Brain pericyte (primary cell): ENCODE measurements around the gene ADAMTSL5.
"Not testable (repeated sequence)": the region's sequence is repeated elsewhere in the genome, so short reads cannot be mapped to it uniquely, and the experiment has no call there.

Experiments
- DNase-seq: peaks from one replicate; pipeline ENCODE4 v3.0.0-alpha.2; 2012; ENCODE audit warnings: low read depth, low spot score

The ADAMTSL5 gene, protein sequence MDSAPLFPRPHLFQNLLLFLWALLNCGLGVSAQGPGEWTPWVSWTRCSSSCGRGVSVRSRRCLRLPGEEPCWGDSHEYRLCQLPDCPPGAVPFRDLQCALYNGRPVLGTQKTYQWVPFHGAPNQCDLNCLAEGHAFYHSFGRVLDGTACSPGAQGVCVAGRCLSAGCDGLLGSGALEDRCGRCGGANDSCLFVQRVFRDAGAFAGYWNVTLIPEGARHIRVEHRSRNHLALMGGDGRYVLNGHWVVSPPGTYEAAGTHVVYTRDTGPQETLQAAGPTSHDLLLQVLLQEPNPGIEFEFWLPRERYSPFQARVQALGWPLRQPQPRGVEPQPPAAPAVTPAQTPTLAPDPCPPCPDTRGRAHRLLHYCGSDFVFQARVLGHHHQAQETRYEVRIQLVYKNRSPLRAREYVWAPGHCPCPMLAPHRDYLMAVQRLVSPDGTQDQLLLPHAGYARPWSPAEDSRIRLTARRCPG

DNA sequence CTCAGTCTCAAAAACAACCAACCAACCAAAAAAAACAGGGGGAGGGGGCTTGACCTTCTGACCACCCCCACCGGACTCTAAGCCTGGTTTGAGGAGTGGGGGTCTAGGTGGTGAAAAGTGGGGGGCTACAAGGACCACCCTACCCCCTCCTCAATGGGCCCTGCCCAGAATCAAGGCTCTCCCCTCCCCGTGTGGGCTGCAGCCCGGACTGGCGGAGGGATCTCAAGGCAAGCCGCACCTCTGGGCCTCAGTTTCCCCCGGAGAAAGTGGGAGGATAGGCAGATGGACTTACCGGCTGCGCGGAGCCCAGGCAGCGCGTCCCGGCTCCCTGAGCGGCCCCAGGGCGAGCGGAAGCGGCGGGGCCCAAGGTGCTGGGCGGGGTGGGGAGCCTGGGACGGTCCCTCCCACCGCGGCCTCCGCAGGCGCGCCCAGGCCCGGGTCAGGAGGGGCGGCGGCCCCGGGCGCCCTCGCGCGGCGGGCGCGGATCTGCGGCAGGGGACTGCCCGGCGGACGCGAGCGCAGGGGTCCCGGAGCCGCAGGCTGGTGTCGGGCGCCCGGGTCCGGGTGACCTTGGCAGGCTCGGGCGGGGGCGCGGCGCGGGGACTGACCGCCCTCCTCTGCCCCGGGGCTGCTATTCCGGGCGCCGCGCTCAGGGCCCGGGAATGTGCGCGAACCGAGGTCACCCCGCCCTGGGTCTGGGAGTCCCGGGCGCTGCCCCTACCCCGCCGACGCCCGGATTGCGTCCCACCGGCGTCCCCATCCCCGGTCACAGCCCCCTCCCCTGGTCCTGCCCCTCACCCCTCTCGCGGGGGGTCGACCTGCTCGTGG lies at the start of gene ADAMTSL5:
Gene ADAMTSL5, minus strand, starts transcription at position 349 of the 828 bp plus-strand sequence. CDS start 2,076 bp downstream, outside the sequence.
- no peak for DNase-seq

DNA sequence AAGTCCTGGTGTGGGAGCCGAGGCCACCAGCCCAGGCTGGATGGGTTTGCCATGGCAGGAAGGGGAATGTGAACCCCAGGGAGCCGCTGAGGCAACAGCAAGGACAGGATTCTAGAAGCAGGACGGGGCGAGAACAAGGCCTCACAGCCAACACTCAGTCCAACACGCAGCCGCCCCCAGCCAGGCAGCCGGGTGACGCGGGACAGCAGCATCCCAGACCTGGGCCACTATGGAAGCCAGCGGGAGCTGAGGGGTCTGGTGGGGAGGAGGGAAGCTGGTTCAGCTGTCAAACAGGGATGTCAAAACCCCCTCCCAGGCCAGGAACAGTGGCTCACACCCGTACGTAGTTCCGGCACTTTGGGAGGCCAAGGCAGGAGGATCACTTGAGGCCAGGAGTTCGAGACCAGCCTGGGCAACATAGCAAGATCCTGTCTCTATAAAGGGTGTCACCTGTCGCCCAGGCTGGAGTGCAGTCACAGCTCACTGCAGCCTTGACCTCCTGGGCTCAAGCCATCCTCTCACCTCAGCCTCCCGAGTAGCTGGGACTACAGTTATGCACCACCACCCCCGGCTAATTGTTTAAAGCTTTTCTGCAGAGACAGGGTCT lies 48.5 kb upstream of the ADAMTSL5 start:
- DNase-seq, result no peak

DNA sequence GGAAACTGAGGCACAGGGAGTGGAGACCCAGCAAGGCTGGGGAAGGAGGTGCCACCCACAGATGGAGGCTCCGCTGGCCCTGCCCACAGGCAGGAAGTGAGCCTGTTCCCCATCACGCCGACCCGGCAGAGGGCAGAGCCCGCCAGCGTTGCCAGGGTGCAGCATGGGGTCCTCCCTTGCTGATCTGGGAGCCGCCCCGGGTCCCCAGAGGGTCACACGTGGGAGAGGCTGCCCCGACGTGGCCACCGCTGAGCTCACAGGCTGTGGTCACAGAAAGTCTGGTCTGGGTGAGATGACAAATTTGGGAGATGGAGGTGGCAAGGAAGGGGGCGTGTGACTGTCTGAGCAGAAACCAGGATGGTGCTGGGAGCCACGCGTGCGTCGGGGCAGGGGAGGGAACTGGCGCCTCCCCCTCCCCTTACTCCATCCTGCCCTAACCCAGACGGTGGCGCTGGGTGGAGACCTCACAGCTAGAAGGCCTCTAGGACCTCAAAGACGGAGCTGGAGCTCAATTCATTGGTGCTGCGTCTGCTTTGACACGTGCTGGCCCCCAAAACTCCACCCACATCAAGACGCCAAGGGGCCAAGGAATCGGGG lies 47.6 kb upstream of the ADAMTSL5 start:
- DNase-seq, result no peak

DNA sequence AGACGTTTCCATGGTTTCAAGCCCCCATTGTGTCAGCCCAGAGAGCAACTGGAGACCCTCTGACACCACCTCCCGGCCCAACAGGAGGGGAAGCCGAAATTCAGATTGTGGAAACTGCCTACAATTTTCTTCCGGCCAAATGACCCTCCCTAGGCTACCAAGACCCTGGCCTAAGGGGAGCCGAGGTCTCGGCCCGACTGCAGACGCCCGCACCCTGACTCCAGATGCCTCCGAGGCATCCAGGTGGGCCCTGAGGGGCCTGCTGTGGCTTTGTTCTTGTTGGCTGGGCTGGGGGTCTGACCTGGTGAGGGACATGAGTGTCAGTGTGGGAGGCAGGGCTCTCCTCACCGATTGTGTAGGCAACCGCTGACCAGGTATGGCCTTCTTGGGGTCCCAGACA lies 45.7 kb upstream of the ADAMTSL5 start:
- DNase-seq, result no peak

DNA sequence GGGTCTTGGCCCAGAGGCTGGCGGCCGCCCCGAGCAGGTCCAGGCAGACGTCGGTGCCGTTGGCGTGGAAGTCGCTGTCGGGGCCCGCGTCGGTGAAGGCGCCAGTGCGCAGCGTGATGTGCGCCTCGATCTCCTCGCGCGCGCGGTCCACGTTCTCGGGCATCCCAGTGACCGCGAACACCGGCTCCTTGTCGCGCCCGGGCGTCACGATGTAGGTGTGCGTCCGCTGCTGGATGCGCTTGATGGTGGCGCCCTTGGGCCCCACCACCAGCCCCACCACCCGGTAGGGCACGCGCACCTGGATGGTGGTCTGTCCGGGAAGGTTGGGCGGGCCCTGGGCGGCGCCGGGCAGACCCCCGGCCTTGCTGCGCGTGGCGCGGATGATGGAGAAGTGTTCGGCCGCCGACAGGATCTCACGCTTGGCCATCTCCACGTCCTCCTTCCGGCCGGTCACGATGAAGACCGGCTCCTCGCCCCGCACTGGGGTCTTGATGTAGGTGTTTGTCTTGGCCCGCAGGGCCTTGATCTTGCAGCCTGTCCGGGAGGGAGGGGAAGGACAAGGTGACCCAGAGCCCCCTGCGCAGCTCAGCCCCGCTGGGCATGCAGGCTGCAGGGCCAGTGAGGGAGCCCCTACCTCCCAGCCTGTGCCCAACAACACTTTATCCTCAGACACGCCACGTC lies 43.7 kb upstream of the ADAMTSL5 start:
- DNase-seq, result no peak

DNA sequence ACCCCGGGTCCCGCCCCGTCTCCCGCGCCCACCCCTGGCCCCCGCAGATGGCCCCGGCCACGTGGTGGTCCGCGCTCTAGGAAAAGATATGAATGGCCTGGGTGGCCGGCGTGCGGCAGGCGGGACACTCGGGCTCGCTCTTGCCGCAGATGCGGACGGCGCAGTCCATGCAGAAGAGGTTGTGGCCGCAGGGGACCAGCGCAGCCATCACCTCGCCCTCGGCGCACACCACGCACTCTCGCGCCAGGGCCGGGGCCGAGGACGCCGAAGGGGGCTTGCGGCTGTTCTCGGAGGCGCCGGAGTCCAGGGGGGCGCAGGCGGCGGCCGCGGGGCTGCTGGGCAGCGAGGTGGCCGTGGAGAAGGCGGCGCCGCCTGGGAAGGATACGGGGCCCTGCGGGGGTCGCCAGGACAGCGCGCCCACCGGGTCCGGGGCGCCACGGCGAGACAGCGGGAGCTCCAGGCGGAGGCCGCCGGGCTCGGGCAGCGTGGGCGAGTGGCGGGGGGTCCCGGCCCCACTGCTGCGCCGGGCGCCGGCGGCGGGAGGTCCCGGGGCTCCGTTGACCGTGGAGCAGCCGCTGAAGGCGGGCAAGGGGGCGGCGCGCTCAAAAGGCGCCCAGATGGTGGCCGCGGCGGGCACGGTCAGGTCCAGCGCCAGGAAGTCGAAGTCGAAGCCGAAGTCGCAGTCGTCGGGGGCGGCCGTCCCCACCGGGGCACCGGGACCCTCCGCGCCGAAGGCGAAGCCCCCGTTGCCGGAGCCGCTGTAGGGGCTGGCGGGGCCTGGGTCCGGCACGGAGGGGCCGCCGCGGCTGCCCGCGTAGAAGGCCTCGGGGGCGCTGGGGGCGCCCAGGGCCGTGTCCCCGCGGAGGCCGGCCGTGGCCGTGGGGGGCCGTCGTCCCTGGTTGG lies 42.9 kb upstream of the ADAMTSL5 start:
- no peak for DNase-seq

DNA sequence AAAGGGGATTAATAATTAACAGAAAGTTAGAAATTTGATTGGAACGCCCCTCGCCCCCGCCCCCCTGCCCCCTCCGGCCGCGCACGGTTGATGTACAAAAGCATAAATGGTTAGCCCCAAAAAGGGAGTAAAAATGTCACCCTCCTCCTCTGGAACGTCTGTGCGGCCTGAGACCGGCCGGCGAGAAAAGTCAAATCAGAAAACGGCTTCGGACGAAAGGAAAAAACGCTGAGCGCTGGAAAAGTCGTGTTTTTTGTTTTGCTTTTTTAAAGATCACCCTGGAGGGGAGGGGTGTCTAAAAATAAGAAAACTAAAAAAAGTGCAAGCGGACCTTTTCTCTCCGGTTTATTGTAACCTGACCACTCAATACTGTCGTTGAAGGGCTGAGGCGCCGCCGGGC lies 42.1 kb upstream of the ADAMTSL5 start:
- no peak for DNase-seq

DNA sequence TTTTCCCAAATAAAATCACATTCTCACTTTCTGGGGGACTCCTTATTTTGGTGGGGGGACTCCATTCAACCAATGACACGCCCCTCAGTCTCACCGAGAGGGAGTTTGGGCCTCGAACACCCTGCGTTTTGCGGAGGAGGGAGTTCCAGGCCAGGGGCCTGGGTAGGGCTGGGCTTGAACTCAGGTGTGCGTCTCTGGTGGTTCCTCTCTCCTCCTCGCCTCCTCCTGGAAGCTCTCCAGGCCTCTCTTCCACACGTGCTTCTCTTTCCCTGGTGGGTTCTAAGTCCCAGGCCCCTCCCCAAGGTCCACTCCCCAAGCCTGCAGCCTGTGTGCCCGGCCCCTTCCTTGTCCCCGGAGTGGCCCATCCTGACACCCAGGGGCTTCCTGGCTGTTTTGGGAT lies 40.6 kb upstream of the ADAMTSL5 start:
- DNase-seq, result no peak

DNA sequence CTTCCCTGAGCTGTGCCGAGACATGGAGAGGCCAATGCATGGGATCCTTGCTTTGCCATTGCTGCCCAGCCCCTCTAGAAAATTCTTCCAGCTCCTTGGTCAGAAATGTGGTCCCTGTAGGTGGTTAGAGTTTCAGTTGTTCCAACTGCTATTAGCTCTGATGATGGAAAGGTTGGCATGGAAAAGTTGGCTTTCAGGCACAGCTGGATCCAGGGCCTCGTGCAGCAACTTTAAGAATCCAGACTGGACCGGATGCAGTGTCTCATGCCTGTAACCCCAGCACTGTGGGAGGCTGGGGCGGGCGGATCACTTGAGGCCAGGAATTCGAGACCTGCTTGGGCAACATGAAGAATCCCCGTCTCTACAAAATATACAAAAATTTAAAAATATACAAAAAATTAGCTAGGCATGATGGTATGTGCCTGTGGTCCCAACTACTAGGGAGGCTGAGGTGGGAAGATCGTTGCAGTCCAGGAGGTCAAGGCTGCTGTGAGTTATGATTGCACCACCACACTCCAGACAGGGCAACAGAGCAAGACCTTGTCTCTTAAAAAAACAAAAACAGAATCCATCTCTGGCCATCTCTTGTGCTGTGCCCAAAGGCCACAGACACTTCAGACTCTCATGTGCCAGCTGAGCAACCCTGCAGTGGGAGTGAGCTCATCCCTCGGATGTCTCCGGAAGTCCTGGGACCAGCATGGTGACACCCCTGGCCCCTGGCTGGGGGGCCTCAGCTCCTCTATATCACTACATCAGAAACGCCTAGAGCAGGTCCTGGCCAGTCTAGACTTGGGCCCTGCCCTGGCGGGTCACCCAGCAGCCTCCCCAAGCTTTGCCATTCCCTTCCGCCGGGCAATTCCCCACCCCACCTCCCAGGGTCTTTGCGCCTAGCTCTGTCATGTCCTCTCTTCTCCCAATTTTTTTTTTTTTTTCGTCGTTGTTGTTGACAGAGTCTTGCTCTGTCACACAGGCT lies 38.5 kb upstream of the ADAMTSL5 start:
- no peak for DNase-seq

DNA sequence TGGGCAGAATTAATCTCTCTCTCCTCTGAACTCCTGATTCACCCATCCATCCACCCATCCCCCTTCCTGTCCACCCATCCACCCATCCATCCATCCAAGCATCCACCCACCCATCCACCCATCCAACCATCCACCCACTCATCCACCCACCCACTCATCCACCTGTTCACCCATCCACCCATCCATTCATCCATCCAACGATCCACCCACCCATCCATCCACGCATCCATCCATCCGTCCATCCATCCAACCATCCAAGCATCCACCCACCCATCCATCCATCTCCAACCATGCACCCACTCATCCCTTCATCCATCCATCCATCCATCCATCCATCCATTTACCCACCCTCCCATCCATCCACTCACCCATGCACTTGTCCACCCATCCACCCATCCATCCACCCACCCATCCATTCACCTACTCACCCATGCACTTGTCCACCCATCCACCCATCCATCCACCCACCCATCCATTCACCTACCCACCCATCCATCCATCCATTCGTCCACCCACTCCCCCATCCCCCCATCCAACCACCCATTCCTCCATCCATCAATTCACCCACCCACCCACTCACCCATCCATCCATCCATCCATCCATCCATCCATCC lies 36.6 kb upstream of the ADAMTSL5 start:
- no peak for DNase-seq

DNA sequence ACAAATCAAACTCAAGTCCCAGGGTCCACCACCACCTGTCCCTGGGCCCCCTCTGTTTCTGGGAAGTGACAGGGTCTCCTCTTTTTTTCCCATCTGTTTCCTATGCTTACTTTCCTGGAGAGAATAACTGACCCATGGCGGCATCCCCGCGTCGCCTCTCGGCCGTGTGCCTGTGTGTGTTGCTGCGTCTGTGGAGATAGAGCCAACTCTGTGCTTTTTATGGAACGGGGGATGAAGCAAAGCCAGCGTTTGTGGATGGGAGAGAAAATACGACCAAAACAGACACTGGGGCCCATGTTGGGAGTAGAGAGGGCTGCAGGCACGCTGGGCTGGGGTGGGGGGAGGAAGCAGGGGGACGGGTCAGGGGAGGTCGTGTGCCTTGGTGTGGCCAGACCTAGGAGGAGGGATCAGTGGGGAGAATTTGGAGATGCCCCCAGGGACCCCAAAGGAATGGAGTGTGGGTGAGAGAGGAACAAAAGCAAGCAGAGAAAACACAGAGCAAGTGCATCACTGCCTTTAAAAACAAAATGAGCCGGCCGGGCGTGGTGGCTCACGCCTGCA lies 27.6 kb upstream of the ADAMTSL5 start:
- no peak for DNase-seq

DNA sequence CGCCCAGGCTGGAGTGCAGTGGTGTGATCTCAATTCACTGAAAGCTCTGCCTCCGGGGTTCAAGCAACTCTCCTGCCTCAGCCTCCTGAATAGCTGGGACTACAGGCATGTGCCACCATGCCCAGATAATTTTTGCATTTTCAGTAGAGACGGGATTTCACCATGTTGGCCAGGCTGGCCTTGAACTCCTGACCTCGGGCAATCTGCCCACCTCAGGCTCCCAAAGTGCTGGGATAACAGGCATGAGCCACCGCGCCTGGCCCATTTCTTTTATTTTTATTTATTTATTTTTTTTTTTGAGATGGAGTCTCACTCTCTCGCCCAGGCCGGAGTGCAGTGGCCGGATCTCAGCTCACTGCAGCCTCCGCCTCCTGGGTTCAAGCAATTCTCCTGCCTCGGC lies 26.9 kb upstream of the ADAMTSL5 start:
- DNase-seq, result not testable (repeated sequence)

DNA sequence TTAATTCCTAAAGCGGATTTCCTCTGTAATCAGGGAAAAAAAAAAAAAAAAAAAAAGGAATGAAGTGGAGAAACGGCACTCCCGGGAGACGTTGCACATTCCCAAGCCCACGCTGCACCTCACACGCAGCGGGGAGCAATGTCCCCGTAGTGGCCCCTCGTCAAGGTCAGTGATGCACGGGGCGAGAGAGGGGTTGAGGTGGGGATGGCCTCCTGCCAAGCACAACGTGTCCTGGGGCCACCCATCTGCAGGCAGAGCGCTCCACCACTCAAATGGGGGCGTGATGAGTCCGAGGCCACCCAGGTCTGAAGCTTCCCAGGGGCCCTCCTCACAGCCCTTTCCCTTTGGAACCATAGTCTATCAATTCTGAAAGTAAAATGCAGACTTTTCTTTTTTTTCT lies 26.2 kb upstream of the ADAMTSL5 start:
- no peak for DNase-seq

DNA sequence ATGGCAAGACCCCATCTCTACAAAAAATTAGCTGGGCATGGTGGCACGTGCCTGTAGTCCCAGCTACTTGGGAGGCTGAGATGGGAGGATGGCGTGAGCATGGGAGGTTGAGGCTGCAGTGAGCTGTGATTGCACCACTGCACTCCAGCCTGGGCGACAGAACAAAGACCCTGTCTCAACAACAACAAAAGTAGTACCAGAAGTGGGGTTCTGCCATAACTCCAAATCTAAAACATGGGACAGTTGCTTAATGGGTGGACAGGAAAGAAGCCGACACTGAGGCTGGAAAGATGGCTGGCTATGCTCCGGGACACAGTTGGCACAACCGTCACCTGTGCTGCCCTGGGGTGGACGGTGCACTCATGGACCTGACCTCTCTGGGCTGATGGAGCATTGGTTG lies 22.9 kb upstream of the ADAMTSL5 start:
- not testable (repeated sequence) for DNase-seq

DNA sequence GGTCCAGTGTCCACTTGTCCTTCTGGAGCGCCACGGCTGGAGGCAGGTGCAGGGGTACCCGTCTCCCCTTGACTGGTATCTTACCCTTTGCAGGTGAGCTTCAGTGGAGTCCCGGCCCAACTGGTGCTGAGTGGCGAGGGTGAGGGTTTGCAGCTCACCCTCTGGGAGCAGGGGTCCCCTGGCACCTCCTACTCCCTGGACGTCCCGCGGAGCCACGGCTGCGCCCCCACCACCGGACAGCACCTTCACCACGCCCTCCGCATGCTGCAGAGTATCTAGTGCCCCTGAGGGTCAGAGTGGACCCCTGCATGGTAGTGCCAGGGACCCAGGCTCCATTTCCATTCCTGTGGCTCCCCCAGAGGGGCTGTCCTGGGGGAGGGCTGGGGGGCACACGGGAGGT lies 22.2 kb upstream of the ADAMTSL5 start:
- no peak for DNase-seq

DNA sequence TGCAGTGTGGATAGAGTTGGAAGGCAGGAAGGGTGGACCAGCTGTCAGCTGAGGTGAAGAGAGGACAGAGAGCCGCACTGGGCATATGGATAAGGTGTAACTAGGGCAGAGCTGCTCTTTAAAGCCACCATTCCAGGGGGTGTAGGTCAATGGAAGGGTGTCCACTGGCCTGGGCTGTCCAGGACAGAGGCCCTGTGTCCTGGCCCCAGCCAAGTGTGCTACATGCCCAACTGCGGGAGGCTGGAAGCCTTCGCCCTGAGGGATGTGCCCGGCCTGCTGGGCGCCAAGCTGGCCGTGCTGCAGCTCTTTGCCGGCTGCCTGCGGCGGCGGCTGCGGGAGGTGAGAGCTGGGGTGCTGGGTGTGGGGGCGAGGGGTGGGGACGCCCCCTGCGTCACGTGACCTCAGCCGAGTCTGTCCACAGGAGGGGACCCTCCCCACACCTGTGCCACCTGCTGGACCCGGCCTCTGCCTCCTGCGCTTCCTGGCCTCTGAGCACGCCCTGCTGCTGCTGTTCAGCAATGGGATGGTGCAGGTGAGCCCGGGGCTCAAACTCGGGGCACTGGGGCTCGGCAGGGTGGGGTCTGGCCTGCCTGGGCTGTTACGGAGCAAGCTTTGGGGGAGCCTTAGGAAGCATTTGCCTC lies 20.8 kb upstream of the ADAMTSL5 start:
- no peak for DNase-seq

DNA sequence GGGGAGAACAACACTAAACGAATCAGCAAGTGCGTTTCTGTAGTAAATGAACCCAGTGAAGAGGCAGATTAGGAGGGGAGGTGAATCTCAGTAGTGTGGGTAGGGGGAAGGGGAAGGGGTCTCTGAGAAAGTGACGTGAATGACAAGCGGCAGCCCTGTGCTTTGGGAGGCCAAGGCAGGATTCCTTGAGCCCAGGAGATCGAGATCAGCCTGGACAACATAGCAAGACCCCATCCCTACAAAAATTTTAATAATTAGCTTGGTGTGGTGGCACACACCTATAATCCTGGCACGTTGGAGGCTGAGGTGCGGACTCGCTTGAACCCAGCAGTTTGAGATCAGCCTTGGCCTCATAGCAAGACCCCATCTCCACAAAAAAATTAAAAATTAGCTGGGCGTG lies 19.2 kb upstream of the ADAMTSL5 start:
- DNase-seq, result no peak

DNA sequence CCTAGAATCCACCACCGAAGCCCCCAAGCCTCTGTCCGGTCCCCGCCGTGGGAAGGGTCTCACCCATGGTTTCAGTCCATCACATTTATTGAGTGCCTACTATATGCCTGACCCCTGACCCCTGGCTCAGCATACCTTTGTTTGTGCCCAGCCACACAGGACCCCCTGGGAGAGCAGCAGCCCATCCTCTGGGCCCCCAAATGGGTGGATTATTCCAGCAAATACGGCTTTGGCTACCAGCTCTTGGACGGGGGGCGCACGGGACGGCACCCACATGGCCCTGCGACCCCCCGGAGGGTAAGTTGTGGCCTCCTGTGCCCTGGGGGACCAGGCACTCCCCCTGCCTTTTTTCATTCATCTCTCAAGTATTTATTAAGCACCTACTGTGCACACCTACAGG lies 18.8 kb upstream of the ADAMTSL5 start:
- no peak for DNase-seq
